ENCODE data around the gene SLC47A1. TPM values are rescaled to one million over a fixed set of nuclear protein-coding genes. Genes with fewer than 3 reads are reported as not detected.
"Not testable (repeated sequence)": the region's sequence is repeated elsewhere in the genome, so short reads cannot be mapped to it uniquely, and the experiment has no call there.

SLC47A1 gene
- polyA plus RNA-seq, 3 donors = 18.3 to 28.0 (median 26.3) TPM

- DNase-seq = no peak
Measured at GRCh38 chr17:19517699-19518098, 16.0 kb upstream of the SLC47A1 start.

GRCh38 chr17:19519388-19520291 is 14.0 kb upstream of the SLC47A1 start:
- DNase-seq = not testable (repeated sequence)

- no peak for DNase-seq
Measured at GRCh38 chr17:19520641-19521040, 13.0 kb upstream of the SLC47A1 start.

DNA sequence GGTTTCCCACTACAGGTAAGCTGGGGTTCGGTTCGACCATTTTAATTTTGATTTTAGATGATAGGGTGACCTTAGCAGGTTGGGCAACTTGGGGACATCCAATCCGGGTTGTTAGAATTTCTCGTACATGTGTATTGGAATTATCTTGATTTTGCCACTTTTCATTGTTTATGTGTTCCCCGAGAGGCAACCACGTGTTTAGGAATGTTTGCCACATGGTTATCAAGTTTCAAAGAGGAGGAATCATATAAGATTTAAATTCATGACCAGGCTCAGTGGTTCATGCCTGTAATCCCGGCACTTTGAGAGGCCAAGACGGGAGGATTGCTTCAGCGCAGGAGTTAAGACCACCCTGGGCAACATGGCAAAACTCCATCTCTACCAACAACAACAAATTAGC is 10.0 kb upstream of the SLC47A1 start:
- no peak for DNase-seq

DNA sequence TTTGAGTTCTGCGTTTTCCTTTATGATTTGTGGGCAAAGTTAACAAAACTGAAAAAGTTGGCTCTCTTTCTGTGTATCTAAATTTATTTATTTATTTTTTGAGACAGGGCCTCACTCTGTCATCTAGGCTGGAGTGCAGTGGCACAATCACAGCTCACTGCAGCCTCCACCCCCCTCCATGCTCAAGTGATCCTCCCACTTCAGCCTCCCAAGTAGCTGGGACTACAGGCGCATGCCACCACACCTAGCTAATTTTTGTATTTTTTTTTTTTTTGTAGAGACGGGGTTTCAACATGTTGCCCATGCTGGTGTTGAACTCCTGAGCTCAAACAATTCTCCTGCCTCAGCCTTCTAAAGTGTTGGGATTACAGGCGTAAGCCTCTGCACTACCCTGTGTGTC is 6.7 kb upstream of the SLC47A1 start:
- not testable (repeated sequence) for DNase-seq

DNA sequence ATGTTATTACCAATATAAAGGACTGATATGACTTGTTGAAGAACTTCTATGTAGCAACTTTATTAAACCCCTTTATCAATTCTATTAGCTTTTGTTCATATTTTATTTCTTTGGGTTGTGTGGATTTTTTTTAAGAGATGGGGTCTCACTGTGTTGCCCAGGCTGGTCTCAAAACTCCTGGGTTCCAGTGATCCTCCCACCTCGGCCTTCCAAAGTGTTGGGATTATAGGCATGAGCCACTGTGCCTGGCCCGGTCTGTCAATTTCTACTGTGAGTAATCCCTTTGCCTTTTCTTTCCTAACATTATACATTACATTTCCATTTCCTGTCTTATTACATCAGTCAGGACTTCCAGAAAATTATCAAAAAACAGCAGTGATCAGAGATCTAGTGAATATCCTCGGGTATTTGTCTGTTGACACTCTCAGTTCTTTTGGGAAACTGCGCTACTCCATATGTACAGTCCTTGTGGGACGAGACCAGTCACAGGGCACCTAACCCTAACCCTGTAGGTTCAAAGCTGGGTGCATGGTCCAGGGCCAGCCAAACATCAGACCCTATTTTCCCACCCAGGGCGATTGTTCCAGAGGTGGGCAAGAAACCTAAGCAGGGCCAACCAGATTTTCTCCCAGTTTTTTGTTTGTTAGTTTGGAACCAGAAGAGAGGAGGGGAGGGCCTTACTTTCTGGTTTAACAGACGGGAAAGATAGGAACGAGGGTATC is 1.7 kb upstream of the SLC47A1 start:
- no peak for DNase-seq

DNA sequence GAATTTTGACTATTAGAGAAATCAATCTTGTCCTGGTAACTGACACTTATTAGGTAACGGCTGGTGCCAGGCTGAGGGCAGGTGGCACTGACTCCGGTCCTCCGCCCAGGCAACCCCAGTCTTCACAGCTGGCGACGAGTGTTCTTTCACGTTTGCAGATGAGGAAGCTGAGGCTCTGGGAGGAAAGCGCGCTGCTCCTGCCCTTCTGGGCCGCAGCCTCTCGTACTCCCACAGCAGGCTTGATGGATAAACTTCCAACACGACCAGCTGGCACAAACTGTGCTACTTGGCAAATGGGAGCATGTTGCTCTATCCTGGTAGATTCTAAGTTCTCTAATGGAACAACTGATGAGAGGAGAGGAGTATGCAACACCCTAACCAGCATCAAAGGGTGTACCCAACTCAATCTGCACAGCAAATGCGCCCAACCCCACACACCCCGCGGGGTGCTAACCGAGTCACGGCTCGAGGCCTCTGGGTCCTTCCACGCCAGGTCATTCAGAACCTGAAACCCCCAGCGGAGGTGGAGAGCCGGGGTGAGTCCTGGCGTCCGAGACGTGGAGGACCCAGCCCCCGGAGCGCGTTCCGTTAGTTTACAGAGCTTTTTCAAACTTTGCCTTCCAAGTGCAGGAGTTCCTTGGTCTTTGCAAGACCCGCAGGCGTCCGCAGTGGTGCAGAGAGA is 477 bp upstream of the SLC47A1 start:
- DNase-seq = no peak

- no peak for DNase-seq
Measured at GRCh38 chr17:19534562-19535149, 1.0 kb downstream of the SLC47A1 start.

GRCh38 chr17:19537111-19537510 is 3.5 kb downstream of the SLC47A1 start:
- no peak for DNase-seq

- no peak for DNase-seq
Measured at GRCh38 chr17:19538095-19539039, 4.7 kb downstream of the SLC47A1 start.

DNA sequence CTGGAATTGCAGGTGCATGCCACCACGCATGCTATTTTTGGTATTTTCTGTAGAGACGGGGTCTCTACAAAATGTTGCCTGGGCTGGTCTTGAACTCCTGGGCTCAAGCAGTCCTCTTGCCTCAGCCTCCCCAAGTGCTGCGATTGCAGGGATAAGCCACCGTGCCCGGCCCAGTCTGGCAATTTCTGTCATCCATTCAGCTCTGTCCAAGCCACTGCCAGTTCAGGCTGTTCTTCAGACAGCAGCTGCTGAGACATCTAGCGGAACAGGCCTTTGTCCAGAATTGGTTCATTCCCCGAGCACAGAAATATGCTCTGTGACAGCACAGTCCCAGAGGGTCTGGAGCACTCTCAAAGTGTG is 5.4 kb downstream of the SLC47A1 start:
- DNase-seq = no peak

DNA sequence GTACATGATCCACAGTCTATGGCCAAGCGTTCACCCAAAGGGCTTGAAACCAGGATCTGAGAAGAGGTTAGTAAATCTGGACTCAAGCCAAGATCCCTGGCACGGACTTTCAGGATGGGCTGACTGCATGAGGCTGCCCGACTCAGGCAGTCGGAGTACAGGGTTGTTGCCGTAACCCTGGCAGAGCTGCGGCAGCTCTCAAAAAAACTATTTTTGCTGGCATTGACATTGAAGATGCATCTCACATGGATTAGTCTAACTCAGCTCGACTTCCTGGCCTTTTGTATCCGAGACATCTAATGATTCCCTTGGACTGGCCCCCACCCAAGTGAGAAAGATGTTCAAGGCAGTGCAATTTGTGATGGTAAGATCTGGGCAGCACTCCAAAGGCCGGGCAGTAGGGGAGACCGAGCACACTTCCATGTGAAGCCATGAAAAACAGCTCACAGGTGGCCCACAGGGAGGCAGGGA is 6.2 kb downstream of the SLC47A1 start:
- DNase-seq = no peak

- DNase-seq = no peak
Measured at GRCh38 chr17:19540706-19541370, 7.2 kb downstream of the SLC47A1 start.

DNA sequence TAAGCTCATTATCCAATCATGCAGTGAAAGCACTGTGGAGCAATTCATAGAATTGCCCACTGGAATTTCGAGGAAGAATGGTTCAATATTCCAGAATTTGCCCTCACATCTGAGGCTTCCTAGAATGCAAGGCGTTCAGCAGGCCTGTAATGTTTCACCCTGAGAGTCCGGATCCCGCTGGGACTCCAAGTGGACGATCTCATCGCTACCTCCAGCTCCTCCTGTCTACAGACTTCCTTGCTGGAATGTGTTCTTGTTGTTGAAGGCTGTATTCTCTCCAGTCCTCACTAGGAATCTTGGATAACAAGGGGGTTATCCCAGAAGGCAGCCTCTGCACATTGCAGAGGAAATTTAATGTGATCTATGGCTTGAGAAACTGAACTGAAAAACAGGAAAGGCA is 7.8 kb downstream of the SLC47A1 start:
- DNase-seq = no peak

DNA sequence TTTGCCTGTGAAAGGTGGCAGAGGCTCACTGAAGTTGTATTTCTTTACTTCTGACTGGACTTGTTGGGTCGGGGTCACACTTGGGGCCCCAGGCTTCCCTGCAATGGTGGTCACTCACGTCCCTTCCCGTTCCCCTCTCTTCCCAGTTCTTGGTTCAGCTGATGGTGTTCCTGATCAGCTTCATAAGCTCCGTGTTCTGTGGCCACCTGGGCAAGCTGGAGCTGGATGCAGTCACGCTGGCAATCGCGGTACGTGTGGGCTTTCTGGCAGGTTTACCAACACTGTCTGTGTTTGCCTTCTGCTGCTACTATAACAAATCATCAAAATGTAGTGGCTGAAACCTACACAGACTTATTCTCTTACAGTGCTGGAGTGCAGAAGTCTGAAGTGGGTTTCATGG is 8.6 kb downstream of the SLC47A1 start:
- no peak for DNase-seq

DNA sequence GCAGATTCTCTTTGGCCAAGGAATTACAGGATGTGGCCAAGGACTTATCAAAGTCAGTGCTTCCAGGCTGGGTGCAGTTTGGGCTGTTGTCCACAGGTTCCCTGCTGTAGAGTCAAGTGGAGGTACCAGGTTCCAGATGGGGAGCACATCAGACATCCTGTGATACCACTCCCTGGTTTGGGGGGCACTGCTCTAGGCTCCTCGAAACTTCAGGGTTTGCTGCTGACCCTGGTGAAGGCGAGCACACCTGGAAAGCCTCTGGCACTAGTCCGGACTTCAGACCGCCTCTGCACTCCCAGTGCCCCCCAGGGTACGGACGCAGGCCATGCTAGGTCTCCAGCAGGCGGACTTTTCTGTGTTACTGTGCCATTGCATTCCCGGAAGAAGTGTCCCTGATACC is 10.7 kb downstream of the SLC47A1 start:
- DNase-seq = no peak

- no peak for DNase-seq
Measured at GRCh38 chr17:19546289-19547065, 12.8 kb downstream of the SLC47A1 start.

GRCh38 chr17:19549746-19550623 is 16.3 kb downstream of the SLC47A1 start:
- peak; percentile 41 for DNase-seq

DNA sequence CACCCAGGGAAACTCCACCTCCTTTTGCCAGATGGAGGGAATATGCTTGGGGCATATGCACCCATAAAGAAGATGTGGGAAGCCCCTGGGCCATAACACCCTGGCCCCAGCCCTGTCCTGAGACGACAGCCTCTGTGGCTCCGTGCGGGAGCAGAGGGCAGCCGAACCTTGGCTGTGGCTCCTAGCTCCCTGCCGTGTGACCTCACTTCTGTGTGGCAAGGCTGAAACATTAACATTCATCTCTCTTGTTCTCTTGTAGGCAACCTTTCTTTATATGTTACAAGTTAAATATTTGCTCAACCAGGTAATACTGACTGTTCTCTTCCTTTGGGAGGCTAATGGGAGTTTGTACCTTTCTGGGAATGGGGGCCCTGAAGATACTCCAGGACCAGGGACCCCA is 17.5 kb downstream of the SLC47A1 start:
- DNase-seq = no peak
